Non-pigmented ciliary epithelial cell (primary cell): ENCODE results near the gene NRN1L.

Experiments
- DNase-seq: peaks from one replicate; pipeline ENCODE4 v3.0.0-alpha.2; 2010; ENCODE audit warnings: low read depth

NRN1L gene

DNA sequence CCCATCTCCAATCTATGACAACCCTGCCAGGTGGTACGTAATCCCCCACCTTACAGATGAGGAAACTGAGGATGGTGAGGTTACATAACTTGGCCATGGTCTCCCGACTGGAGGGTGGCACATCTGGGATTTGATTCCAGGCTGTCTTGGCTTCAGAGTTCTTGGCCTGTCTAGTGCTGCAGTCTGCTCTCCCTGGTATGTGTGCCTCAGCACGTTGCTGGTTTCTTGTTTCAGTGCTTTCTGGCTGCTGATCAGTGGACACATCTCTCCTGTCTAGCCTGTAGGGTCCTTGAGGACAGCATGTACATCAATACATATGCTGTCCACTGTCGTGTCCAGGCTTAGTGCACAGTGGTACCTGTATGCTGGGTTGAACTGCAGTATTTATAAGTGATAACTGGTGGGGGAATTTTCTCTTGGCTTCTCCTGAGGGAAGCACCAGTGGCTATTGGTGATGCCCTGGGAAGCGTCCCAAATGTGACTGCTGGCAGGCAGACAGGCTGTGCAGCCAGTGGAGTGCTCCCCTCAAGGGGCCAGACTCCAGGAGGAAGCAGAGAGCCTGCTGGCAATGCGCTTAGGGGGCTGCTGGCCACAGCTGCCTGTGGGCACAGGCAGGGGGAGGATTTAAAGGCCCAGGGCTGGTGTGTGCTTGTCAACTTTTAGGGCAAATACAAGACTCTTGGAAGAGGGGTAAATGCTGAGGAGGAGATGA is 32.6 kb downstream of the NRN1L start:
- no peak for DNase-seq

GRCh38 chr16:67917852-67918236 is 33.2 kb downstream of the NRN1L start:
- DNase-seq = no peak

DNA sequence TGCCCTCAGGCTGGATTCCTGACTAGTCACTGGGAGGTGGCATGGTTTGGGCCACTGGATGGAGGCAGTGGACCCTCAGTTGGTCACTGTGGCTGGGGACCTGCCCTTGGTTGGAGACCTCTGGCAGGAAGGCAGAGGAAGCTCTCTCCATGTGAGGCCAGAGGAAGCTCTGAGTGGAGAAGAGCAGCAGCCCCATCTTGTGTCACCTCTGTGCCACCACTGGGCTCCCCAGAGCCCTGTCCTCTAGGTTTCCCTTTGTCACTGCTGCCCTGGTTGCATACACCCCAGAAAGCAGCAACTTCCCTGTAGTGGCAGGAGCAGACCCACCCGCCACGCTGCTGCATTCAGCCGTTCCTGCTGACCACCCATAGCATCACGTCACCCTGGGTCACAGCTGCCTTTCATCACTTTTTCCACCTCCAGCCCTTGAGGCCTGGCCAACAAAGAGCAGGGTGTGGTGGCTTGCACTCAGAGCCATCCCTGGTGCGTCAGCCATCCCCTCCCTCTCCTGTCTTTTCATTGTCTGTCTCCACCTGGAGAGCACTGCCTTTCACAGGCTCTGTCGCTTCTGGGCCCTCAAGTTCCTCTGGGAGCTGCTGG is 35.0 kb downstream of the NRN1L start:
- DNase-seq = no peak

- no peak for DNase-seq
Observed at GRCh38 chr16:67922221-67922620, 37.5 kb downstream of the NRN1L start.

GRCh38 chr16:67922740-67923139 is 38.1 kb downstream of the NRN1L start:
- DNase-seq = no peak

DNA sequence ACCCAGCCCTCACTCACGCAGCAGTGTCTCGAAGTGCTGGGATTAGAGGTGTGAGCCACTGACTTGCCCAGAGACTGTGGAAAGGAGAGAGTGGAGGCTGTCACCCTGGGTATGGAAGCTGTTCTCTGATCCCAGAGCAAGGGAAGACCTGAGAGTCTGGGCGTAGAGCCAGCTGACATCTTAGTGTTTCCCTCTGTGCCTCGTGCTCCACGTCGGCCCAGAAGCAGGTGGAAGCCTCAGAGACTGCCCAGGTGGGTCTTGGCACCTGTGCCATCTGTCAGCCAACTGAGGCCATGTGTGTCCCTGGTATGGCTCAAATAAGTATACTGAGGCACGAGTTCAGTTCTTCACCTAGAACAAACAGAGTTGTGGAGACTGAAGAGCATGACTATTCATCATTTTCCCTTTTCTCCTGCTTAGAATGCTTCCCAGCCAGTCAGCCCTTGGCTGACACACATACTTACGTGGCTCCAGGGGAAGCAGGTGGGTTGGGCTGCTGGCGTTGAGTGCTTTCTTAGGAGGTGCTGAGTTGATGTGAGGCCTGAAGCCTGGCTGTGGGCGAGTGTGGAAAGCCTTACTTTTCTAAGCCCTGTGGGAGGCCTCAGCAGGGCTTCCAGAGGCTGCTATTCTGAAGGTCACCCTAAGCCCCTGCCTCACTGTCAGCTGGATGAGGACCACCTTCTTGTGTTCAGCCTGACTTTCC is 38.9 kb downstream of the NRN1L start:
- DNase-seq = no peak

DNA sequence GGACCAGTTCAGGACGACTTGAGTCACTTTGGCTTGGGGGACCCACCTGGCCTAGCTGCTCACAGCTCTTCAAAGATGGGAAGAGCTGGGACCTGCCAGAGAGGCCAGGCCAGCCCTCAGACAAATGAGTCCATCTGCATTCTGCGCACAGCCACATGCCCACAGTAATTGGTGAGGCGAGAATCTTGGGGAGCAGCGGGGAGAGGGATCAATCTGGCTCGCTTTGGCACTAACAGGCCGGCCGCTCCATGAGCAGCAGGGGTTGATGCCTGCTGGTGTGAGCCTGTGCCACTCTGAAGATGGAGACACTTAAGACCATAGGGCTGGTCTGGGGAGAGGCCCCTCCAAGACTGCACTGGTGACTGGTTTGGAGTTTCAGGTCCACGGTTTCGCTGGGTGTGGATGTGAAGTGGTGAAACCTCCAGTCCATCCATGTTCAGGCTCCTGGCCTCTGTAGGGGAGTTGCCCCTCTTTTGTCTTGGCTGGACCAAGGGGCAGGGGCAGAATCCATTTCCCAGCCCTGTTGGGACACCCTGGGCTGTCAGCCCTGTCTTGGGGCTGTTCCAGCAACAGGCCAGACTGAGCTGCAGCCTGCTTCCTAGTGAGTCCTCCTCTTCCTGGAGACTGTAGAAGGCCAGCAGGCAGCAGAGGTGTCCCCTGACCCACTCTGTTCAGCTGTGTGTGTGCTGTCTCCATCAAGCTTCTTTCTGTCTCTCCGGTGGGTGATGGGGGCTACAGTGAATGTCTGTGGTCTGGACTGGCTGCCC is 39.6 kb downstream of the NRN1L start:
- DNase-seq = no peak

DNA sequence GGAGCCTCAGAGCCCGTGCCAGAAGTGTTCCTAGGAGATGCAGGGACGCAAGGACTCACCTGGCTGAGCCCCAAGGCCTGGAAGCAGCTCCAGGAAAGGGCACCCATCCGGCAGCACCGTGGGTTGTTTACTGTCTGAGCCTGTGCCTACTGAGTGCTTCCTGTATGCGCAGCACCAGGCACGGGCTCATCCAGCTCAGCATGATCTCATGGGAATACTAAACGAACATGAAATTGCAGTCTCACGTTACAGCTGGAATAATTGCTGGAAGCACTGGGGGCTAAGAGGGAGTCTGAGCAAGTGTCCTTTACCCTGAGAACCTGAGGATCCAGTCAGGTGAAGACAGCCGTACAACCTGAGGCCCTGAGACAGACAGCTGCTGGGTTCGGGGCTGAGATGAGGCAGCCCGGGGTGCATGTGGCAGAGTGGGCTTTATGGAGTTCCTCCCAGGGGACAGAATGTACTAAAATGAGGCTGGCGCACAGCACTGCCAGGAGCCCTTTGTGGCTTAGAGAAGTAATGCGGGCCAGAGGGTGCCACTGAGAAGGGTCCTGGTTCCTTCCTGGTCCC is 41.6 kb downstream of the NRN1L start:
- DNase-seq = no peak

DNA sequence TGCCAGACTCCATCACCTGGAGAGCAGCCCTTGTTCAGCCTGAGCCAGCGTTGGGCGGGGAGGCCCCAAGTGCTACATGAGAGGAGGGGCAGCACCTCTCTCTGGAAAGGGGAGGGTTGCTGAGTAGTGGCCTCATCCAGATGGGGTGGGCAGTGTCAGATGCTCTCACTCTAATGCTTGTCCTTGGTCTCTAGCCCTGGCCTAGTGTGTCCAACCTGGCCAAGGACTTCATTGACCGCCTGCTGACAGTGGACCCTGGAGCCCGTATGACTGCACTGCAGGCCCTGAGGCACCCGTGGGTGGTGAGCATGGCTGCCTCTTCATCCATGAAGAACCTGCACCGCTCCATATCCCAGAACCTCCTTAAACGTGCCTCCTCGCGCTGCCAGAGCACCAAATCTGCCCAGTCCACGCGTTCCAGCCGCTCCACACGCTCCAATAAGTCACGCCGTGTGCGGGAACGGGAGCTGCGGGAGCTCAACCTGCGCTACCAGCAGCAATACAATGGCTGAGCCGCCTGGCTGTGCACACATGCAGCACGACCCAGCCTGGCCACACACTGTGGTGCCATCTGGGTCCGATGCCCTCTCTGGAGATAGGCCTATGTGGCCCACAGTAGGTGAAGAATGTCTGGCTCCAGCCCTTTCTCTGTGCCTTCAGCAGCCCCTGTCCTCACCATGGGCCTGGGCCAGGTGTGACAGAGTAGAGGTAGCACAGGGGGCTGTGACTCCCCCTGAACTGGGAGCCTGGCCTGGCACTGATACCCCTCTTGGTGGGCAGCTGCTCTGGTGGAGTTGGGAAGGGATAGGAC is 42.7 kb downstream of the NRN1L start:
- no peak for DNase-seq

DNA sequence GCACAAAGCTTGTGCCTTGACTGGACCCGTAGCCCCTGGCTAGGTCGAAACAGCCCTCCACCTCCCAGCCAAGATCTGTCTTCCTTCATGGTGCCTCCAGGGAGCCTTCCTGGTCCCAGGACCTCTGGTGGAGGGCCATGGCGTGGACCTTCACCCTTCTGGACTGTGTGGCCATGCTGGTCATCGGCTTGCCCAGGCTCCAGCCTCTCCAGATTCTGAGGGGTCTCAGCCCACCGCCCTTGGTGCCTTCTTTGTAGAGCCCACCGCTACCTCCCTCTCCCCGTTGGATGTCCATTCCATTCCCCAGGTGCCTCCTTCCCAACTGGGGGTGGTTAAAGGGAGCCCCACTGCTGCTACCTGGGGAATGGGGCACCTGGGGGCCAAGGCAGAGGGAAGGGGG is 43.5 kb downstream of the NRN1L start:
- DNase-seq = no peak

- no peak for DNase-seq
Observed at GRCh38 chr16:67928561-67929364, 44.1 kb downstream of the NRN1L start.

DNA sequence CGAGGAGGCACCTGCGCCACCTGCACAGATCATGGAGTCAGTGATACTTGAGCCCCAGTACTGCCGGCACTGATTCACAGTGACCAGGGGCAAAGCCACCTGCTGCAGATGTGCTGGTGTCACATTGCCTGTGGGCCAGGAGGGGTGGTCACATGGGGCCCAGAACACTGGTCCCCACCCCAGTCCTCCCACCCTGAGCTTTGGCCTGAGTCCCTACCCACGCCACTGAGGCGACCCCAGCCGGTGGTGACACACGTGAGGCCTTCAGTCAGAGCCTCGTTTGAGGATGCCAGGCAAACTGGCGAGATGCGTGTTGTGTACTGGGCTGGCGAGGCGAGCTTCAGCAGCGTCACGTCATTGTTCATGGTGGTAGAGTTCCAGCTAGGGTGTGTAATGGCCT is 45.5 kb downstream of the NRN1L start:
- DNase-seq = no peak

- no peak for DNase-seq
Observed at GRCh38 chr16:67930678-67931211, 46.1 kb downstream of the NRN1L start.

- DNase-seq = no peak
Observed at GRCh38 chr16:67931712-67932461, 47.2 kb downstream of the NRN1L start, which contains the start of gene CTRL. Gene CTRL, minus strand, starts transcription at chr16:67931862. Its CDS starts 10 bp downstream, at chr16:67931852.

DNA sequence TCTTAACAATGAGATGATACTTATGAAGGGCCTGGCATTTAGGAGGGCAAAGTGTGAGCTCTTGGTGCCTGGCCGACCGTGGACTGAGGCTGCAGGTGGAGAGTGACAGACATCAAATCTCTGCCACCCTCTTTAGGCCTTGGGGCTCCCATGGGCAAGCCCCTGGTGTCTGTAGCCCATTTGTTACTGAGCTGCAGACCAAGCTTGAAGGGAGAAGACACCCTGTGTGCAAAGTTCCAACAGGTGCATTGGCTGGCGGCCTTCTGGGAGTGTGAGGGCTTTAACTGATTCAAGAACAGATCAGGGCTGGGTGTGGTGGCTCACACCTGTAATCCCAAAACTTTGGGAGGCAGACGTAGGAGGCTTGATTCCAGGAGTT is 47.8 kb downstream of the NRN1L start:
- no peak for DNase-seq

GRCh38 chr16:67933805-67934204 is 49.1 kb downstream of the NRN1L start:
- no peak for DNase-seq

DNA sequence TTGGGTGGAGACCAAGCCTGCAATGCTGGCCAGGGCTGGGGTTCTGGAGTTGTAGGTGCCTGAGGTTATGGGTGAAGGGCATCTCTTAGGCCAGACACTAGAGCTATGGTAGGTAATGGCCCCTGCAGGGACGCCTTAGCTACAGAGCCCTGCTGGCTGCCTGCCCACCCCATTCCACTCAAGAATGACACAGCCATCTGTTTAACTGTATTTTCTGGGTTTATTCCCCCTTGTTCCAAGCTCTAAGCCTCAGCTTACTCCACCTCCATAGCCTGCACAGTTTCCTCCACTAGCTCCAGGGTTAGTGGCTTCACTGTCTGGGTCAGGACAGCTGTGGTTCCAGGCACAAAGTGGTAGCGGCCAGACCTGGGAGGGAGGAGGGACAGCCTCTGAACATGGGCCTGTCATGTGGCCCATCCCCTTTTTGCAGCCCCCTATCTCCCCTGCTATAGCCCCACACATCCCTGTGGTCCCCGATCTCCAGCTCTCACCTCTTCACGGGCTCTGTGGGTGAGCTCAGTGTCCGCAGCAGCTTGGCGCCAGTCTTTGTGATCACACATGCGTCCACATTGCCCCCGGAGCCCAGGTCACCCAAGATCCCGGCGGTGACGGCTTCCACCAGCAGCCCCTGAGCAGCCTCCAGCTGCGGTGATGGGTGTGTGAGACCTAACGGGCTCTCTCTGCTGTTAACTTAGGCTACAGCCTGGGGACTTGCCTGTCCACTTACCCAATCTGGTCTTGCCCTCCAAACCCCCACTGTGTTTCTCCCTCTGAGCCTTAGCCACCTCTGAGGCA is 49.8 kb downstream of the NRN1L start:
- no peak for DNase-seq

GRCh38 chr16:67935101-67935401 is 50.4 kb downstream of the NRN1L start:
- DNase-seq = no peak
